NCI-H2171 treated with DMSO at 0.1 percent for 48 hours (cell line): Measurements from ENCODE around the gene OPALIN.

Experiments
- DNase-seq: peaks from one replicate; lab custom pipeline; 2025; lab: John Stamatoyannopoulos, UW

Gene OPALIN

GRCh38 chr10:96298362-96298761, 60.4 kb downstream of the OPALIN start:
- DNase-seq: no peak

DNA sequence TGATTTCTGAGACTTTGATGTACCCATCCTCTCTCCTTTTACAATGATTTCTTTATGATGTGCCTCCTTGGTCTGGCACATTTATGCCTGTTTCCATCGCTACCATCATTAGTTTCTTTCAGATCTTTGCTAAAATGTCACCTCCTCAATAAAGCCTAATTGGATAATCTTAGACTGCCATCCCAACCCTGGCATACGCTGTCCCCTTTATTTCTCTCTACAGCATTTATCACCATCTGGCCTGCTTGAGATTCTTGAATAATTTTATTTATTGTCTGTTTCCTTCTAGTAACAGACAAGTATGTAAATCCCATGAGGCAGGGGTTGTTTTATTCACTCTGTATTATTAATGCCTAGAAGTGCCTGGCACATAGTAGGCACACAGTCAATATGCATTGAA, 61.3 kb downstream of the OPALIN start:
- no peak for DNase-seq

- no peak for DNase-seq
Observed at GRCh38 chr10:96295475-96295874, 63.3 kb downstream of the OPALIN start.
